Measurements from ENCODE around the gene PPP1R37. TPM values are rescaled to one million over a fixed set of nuclear protein-coding genes. Genes with fewer than 3 reads are reported as not detected.
A peak's percentile ranks its signal among the peaks of the same experiment; 100 is the strongest.

PPP1R37 gene
- total and polyA plus RNA-seq, 2 of the 13 experiments (the other 11 are each of a cell fraction or from before 2014, with no cell fraction given) = 9.0 to 14.3 TPM

- TF ChIP-seq ZMAT5 (CRISPR knock-in tag; IDR thresholded peaks at IDR 0.05; ENCODE audit: borderline replicate concordance, low read depth) (no peak), ZNF354B (CRISPR knock-in tag; IDR thresholded peaks at IDR 0.05) (no peak), TCF7 (IDR thresholded peaks at IDR 0.05; ENCODE audit: low read depth) (no peak), ZNF788 (CRISPR knock-in tag; IDR thresholded peaks at IDR 0.05; ENCODE audit: borderline replicate concordance) (peak; percentile 74; the same call in 1 of the 2 replicates), ZNF572 (CRISPR knock-in tag; IDR thresholded peaks at IDR 0.05) (no peak), SP1 (IDR thresholded peaks at IDR 0.05) (no peak), SP1 (CRISPR knock-in tag; IDR thresholded peaks at IDR 0.05) (peak; percentile 60; the same call in 1 of the 2 replicates), TAF1 (CRISPR knock-in tag; IDR thresholded peaks at IDR 0.05) (peak; percentile 61; the same call in 1 of the 2 replicates), CBX1 (IDR thresholded peaks at IDR 0.05; ENCODE audit: low read depth) (no peak), FLYWCH1 (CRISPR knock-in tag; IDR thresholded peaks at IDR 0.05) (no peak), PAWR (CRISPR knock-in tag; IDR thresholded peaks at IDR 0.05; ENCODE audit: borderline replicate concordance) (no peak), CHD2 (IDR thresholded peaks at IDR 0.05; ENCODE audit: low read depth, low read length) (no peak), ZNF878 (CRISPR knock-in tag; IDR thresholded peaks at IDR 0.05) (no peak), ZNF761 (CRISPR knock-in tag; conservative IDR thresholded peaks at IDR 0.05) (no peak), ZBTB26 (CRISPR knock-in tag; IDR thresholded peaks at IDR 0.05; ENCODE audit: borderline replicate concordance) (no peak), ZNF720 (CRISPR knock-in tag; IDR thresholded peaks at IDR 0.05) (no peak), SAFB2 (CRISPR knock-in tag; IDR thresholded peaks at IDR 0.05; ENCODE audit: borderline replicate concordance, low read depth) (no peak), HNF4A (CRISPR knock-in tag; IDR thresholded peaks at IDR 0.05) (peak; percentile 22; the same call in 1 of the 2 replicates), ZNF296 (CRISPR knock-in tag; conservative IDR thresholded peaks at IDR 0.05) (no peak), ZBTB7B (CRISPR knock-in tag; IDR thresholded peaks at IDR 0.05) (no peak), DMAP1 (CRISPR knock-in tag; IDR thresholded peaks at IDR 0.05) (peak; percentile 58; the same call in 1 of the 2 replicates), DNMT3B (CRISPR knock-in tag; conservative IDR thresholded peaks at IDR 0.05) (no peak), ZNF225 (CRISPR knock-in tag; IDR thresholded peaks at IDR 0.05) (no peak; the same call in 1 of the 2 replicates), ZSCAN22 (CRISPR knock-in tag; IDR thresholded peaks at IDR 0.05) (no peak), ZNF530 (CRISPR knock-in tag; IDR thresholded peaks at IDR 0.05; ENCODE audit: low read depth) (no peak), ZNF558 (CRISPR knock-in tag; IDR thresholded peaks at IDR 0.05; ENCODE audit: borderline replicate concordance) (peak; percentile 90; the same call in 1 of the 2 replicates), ZNF326 (CRISPR knock-in tag; IDR thresholded peaks at IDR 0.05; ENCODE audit: borderline replicate concordance) (no peak), ZNF562 (CRISPR knock-in tag; IDR thresholded peaks at IDR 0.05; ENCODE audit: borderline replicate concordance) (no peak), CEBPB (IDR thresholded peaks at IDR 0.05; ENCODE audit: borderline replicate concordance, low read depth, low read length) (no peak), IKZF1 (IDR thresholded peaks at IDR 0.05) (no peak), GATAD1 (CRISPR knock-in tag; IDR thresholded peaks at IDR 0.05) (no peak)
- TF ChIP-seq, protein P1, sequence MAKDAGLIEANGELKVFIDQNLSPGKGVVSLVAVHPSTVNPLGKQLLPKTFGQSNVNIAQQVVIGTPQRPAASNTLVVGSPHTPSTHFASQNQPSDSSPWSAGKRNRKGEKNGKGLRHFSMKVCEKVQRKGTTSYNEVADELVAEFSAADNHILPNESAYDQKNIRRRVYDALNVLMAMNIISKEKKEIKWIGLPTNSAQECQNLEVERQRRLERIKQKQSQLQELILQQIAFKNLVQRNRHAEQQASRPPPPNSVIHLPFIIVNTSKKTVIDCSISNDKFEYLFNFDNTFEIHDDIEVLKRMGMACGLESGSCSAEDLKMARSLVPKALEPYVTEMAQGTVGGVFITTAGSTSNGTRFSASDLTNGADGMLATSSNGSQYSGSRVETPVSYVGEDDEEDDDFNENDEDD (CRISPR knock-in tag; IDR thresholded peaks at IDR 0.05; ENCODE audit: borderline replicate concordance) = peak; percentile 84; the same call in 1 of the 2 replicates
Measured at GRCh38 chr19:45076029-45076850, 16.7 kb upstream of the PPP1R37 start, which contains the start of gene ZNF296 (continued).

Data from HepG2 (cell line).